GM23338 (cell line): Measurements from ENCODE around the gene NOLC1. TPM values are rescaled to one million over a fixed set of nuclear protein-coding genes. Genes with fewer than 3 reads are reported as not detected.
A peak's percentile ranks its signal among the peaks of the same experiment; 100 is the strongest.

Source experiments
- ATAC-seq: fragments of 200-7000 bp; cut with Tn5 transposase; 3 replicates; pipeline ENCODE4 v1.9.1; 2020
- DNase-seq: peaks from one replicate; pipeline ENCODE4 v3.0.0-alpha.2; 2015; ENCODE audit warnings: low spot score
- H2AFZ ChIP-seq: fragments of 200-600 bp; sonication (generic); 2 replicates; pipeline ENCODE4 v1.8.0; 2016; ENCODE audit warnings: antibody characterized with exemption, mild to moderate bottlenecking, moderate library complexity
- H3F3A ChIP-seq: fragments of 200-600 bp; sonication (generic); replicated peaks from 2 replicates; pipeline ENCODE4 v1.8.0; 2017; ENCODE audit warnings: antibody characterized with exemption, mixed run types, low read depth
- H3K27ac ChIP-seq: fragments of 200-600 bp; sonication (generic); 2 replicates; pipeline ENCODE4 v1.6.1; 2016; ENCODE audit warnings: low read depth
- H3K27me3 ChIP-seq: fragments of 200-600 bp; sonication (generic); 2 replicates; pipeline ENCODE4 v1.8.0; 2016; ENCODE audit warnings: mild to moderate bottlenecking, mixed run types, moderate library complexity; ENCODE audit not compliant: insufficient read depth
- H3K36me3 ChIP-seq: fragments of 200-600 bp; sonication (generic); 2 replicates; pipeline ENCODE4 v1.8.0; 2016; ENCODE audit warnings: mild to moderate bottlenecking; ENCODE audit not compliant: insufficient read depth
- H3K4me1 ChIP-seq: fragments of 200-600 bp; sonication (generic); 2 replicates; pipeline ENCODE4 v1.8.0; 2016; ENCODE audit warnings: mild to moderate bottlenecking, moderate library complexity; ENCODE audit not compliant: insufficient read depth
- H3K4me2 ChIP-seq: fragments of 200-600 bp; sonication (generic); 2 replicates; pipeline ENCODE4 v1.7.1; 2017; ENCODE audit warnings: mixed run types
- H3K4me3 ChIP-seq: fragments of 200-600 bp; sonication (generic); 2 replicates; pipeline ENCODE4 v1.6.1; 2016; ENCODE audit warnings: mixed run types
- H3K79me2 ChIP-seq: fragments of 200-600 bp; sonication (generic); replicated peaks from 2 replicates; pipeline ENCODE4 v1.8.0; 2017; ENCODE audit warnings: mild to moderate bottlenecking; ENCODE audit not compliant: insufficient read depth
- H3K9me2 ChIP-seq: fragments of 200-600 bp; sonication (generic); 2 replicates; pipeline ENCODE4 v1.8.0; 2017; ENCODE audit not compliant: insufficient read depth
- H4K20me1 ChIP-seq: fragments of 200-600 bp; sonication (generic); replicated peaks from 2 replicates; pipeline ENCODE4 v1.8.0; 2017; ENCODE audit warnings: mild to moderate bottlenecking; ENCODE audit not compliant: insufficient read depth
- H3K27ac Mint-ChIP-seq: 2 replicates; pipeline ENCODE4 v1.8.0; 2020; ENCODE audit warnings: inconsistent platforms, mild to moderate bottlenecking, moderate library complexity, mixed read lengths
- H3K27me3 Mint-ChIP-seq: 3 replicates; pipeline ENCODE4 v1.8.0; 2022; ENCODE audit warnings: low read depth, mild to moderate bottlenecking, moderate library complexity, mixed read lengths, inconsistent platforms; ENCODE audit not compliant: insufficient read depth, poor library complexity
- H3K36me3 Mint-ChIP-seq: 3 replicates; pipeline ENCODE4 v1.8.0; 2021; ENCODE audit warnings: low read depth, mild to moderate bottlenecking, inconsistent platforms, moderate library complexity, mixed read lengths
- H3K4me1 Mint-ChIP-seq: 3 replicates; pipeline ENCODE4 v1.8.0; 2020; ENCODE audit warnings: mild to moderate bottlenecking, inconsistent platforms, mixed read lengths
- H3K4me3 Mint-ChIP-seq: 3 replicates; pipeline ENCODE4 v1.8.0; 2021; ENCODE audit warnings: moderate library complexity, mild to moderate bottlenecking, inconsistent platforms, mixed read lengths
- H3K9me3 Mint-ChIP-seq: 3 replicates; pipeline ENCODE4 v1.8.0; 2020; ENCODE audit warnings: moderate library complexity, mild to moderate bottlenecking, inconsistent platforms, mixed read lengths
- CREB1 ChIP-seq: fragments of 250-450 bp; sonication (Bioruptor Pico); IDR thresholded peaks from 2 replicates; pipeline ENCODE4 v1.5.0; 2020; ENCODE audit warnings: low read depth, mild to moderate bottlenecking, moderate library complexity
- JUNB ChIP-seq: IDR thresholded peaks from one replicate; pipeline ENCODE4 v1.6.1; 2016; ENCODE audit warnings: antibody characterized with exemption; ENCODE audit not compliant: unreplicated experiment
- POLR2AphosphoS5 ChIP-seq: IDR thresholded peaks from 2 replicates; pipeline ENCODE4 v1.6.1; 2016; ENCODE audit warnings: antibody characterized with exemption, low read depth
- STAT1 ChIP-seq: IDR thresholded peaks from one replicate; pipeline ENCODE4 v1.6.1; 2016; ENCODE audit warnings: antibody characterized with exemption; ENCODE audit not compliant: unreplicated experiment
- ZNF331 ChIP-seq: fragments of 250-450 bp; sonication (Bioruptor Pico); IDR thresholded peaks from 2 replicates; pipeline ENCODE4 v1.5.0; 2020; ENCODE audit warnings: low read depth, mild to moderate bottlenecking, moderate library complexity
- polyA plus RNA-seq: library from polyadenylated mRNA; unstranded; fragments of >200 nt; fragmentation: Nextera tagmentation; extraction: Ambion mirVana; gene quantifications from 2 replicates; pipeline ENCODE4 v1.2.1, GENCODE V29; 2016
- total RNA-seq: library from RNA; depleted of rRNA; stranded (reverse); fragments of >200 nt; shearing (Covaris generic); gene quantifications from 2 replicates; pipeline ENCODE4 v1.2.3, GENCODE V29; 2014
- TF ChIP-seq, protein P1 (sequence below), 2 experiments: fragments of 200-600 bp in 1 of 2; sonication (generic) in 1 of 2; conservative IDR thresholded peaks; 2 replicates each; pipeline versions ENCODE4 v1.5.1 to v1.6.1; 2016 to 2017; ENCODE audit warnings: antibody characterized with exemption in 2 of 2, low read depth in 2 of 2, mild to moderate bottlenecking in 2 of 2, moderate library complexity in 1 of 2
- TF ChIP-seq, protein P2 (sequence below): IDR thresholded peaks from 2 replicates; pipeline ENCODE4 v1.6.1; 2016; ENCODE audit warnings: antibody characterized with exemption
- TF ChIP-seq, protein P3 (sequence below): IDR thresholded peaks from one replicate; pipeline ENCODE4 v1.6.1; 2018; ENCODE audit warnings: antibody characterized with exemption; ENCODE audit not compliant: unreplicated experiment

NOLC1 gene
- total and polyA plus RNA-seq, 2 experiments from 2014 or later: 126 to 178 TPM

DNA sequence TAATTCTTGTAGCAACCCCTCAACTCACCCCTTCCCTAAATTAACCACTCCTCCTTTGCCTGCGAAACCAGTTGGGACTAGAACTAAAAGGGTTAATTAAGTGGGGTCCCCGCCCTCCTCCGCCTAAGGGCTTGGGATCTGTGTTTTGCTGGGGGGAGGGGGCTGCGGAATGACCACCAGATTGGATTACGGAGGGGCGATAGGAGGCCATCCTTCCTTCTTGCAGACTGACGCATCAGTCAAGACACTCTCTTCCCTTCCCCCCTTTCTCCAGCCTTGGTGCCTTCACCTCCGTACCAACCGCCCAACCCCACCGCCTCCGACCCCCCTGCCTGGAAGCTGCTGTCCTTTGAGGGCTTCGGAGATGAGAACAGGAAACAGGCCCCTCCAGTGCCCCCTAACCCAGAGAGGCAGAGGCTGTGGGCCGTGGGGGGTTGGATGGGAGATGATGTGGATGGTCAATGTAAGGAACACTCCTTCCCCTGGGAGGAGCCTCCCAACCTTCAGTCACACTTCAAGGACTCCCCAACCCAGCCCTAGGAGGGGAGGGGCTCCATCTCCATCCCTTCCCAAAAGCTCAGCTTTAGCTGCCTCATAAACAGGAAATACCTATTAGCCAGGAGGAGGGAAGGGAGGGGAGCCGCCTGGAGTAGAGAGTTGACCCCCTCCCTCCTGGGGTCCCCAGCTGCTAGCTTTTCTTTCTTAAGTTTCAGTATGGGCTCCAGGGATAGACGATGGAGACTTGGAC is 31.0 kb upstream of the NOLC1 start:
- H3F3A ChIP-seq: peaks cover 14% of the 10 kb centered on the region
- H3K9me2 ChIP-seq: no peaks in the 10 kb centered on the region
- Mint-ChIP-seq H3K27ac (peak overlapping the region; percentile 99), H3K9me3 (no peaks in the 10 kb centered on the region), H3K4me3 (peak overlapping the region; percentile 93), H3K4me1 (peaks cover 52% of the 10 kb centered on the region), H3K27me3 (peaks cover 20% of the 10 kb centered on the region), H3K36me3 (0 out of 3 replicates have a peak, but pooled peaks cover 3% of the 10 kb centered on the region)
- H3K27ac ChIP-seq: peak overlapping the region; percentile 100
- H3K36me3 ChIP-seq: no peaks in the 10 kb centered on the region
- peak overlapping the region; percentile 95 for H3K4me3 ChIP-seq
- H3K4me2 ChIP-seq: peak overlapping the region; percentile 80
- TF ChIP-seq, protein P1, sequence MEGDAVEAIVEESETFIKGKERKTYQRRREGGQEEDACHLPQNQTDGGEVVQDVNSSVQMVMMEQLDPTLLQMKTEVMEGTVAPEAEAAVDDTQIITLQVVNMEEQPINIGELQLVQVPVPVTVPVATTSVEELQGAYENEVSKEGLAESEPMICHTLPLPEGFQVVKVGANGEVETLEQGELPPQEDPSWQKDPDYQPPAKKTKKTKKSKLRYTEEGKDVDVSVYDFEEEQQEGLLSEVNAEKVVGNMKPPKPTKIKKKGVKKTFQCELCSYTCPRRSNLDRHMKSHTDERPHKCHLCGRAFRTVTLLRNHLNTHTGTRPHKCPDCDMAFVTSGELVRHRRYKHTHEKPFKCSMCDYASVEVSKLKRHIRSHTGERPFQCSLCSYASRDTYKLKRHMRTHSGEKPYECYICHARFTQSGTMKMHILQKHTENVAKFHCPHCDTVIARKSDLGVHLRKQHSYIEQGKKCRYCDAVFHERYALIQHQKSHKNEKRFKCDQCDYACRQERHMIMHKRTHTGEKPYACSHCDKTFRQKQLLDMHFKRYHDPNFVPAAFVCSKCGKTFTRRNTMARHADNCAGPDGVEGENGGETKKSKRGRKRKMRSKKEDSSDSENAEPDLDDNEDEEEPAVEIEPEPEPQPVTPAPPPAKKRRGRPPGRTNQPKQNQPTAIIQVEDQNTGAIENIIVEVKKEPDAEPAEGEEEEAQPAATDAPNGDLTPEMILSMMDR (conservative IDR thresholded peaks at IDR 0.05; ENCODE audit: low read depth in 2 of 2): 0 out of 4 replicates have a peak, but pooled peaks of 1 of the 2 experiments have one; percentile 1
- no peak for TF ChIP-seq JUNB
- TF ChIP-seq, protein P2, sequence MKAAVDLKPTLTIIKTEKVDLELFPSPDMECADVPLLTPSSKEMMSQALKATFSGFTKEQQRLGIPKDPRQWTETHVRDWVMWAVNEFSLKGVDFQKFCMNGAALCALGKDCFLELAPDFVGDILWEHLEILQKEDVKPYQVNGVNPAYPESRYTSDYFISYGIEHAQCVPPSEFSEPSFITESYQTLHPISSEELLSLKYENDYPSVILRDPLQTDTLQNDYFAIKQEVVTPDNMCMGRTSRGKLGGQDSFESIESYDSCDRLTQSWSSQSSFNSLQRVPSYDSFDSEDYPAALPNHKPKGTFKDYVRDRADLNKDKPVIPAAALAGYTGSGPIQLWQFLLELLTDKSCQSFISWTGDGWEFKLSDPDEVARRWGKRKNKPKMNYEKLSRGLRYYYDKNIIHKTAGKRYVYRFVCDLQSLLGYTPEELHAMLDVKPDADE: peak; percentile 60; the same call in 1 of the 2 replicates
- TF ChIP-seq ZNF331 (CRISPR knock-in tag): no peak
- no peak for TF ChIP-seq STAT1
- peak; percentile 26; the same call in 1 of the 2 replicates for TF ChIP-seq CREB1 (CRISPR knock-in tag)
- TF ChIP-seq, protein P3, sequence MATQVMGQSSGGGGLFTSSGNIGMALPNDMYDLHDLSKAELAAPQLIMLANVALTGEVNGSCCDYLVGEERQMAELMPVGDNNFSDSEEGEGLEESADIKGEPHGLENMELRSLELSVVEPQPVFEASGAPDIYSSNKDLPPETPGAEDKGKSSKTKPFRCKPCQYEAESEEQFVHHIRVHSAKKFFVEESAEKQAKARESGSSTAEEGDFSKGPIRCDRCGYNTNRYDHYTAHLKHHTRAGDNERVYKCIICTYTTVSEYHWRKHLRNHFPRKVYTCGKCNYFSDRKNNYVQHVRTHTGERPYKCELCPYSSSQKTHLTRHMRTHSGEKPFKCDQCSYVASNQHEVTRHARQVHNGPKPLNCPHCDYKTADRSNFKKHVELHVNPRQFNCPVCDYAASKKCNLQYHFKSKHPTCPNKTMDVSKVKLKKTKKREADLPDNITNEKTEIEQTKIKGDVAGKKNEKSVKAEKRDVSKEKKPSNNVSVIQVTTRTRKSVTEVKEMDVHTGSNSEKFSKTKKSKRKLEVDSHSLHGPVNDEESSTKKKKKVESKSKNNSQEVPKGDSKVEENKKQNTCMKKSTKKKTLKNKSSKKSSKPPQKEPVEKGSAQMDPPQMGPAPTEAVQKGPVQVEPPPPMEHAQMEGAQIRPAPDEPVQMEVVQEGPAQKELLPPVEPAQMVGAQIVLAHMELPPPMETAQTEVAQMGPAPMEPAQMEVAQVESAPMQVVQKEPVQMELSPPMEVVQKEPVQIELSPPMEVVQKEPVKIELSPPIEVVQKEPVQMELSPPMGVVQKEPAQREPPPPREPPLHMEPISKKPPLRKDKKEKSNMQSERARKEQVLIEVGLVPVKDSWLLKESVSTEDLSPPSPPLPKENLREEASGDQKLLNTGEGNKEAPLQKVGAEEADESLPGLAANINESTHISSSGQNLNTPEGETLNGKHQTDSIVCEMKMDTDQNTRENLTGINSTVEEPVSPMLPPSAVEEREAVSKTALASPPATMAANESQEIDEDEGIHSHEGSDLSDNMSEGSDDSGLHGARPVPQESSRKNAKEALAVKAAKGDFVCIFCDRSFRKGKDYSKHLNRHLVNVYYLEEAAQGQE: no peak
- peak; percentile 74 for TF ChIP-seq POLR2AphosphoS5
- H3K4me1 ChIP-seq: peaks cover 44% of the 10 kb centered on the region
- H3K27me3 ChIP-seq: no peaks in the 10 kb centered on the region
- DNase-seq: peak; percentile 98
- H3K79me2 ChIP-seq: peaks cover 37% of the 10 kb centered on the region
- ATAC-seq: peak; percentile 60
- H2AFZ ChIP-seq: no peak overlapping the region
- H4K20me1 ChIP-seq: no peaks in the 10 kb centered on the region; the same call in 1 of the 2 replicates
